Measurements from ENCODE around the gene STARD9.

- TF ChIP-seq CTCF (conservative IDR thresholded peaks at IDR 0.05): no peak
- no peak for TF ChIP-seq EZH2 (IDR thresholded peaks at IDR 0.05; ENCODE audit: low read depth)
Observed at GRCh38 chr15:42741710-42742109, 166.3 kb downstream of the STARD9 start.

Data from PC-9 (cell line).